IMR-90 (cell line): Measurements from ENCODE around the gene PSPH. TPM values are rescaled to one million over a fixed set of nuclear protein-coding genes. Genes with fewer than 3 reads are reported as not detected.

Experiments
- ATAC-seq: fragments of 200-7000 bp; cut with Tn5 transposase; 2 replicates; pipeline ENCODE4 v1.9.1; 2020; ENCODE audit warnings: low read depth, mild to moderate bottlenecking, moderate library complexity
- BruUV-seq: library from RNA; stranded (reverse); fragments of 400-500 nt; replicated peaks from 2 replicates; lab custom pipeline; 2021; lab: Mats Ljungman, UMichigan
- CTCF ChIA-PET: fragments of 300-600 bp; formaldehyde crosslinking; extraction: SDS; loops from one replicate; lab custom pipeline; 2021; ENCODE audit warnings: antibody characterized with exemption; lab: Yijun Ruan, JAX
- POLR2A ChIA-PET: fragments of 300-600 bp; sonication (Branson Sonifier 250); formaldehyde crosslinking; loops from one replicate; lab custom pipeline; 2022; ENCODE audit warnings: antibody characterized with exemption; ENCODE audit not compliant: unreplicated experiment; lab: Charles Lee
- DNase-seq: peaks from one replicate; pipeline ENCODE4 v3.0.0; 2013
- H2AFZ ChIP-seq: replicated peaks from 2 replicates; pipeline ENCODE3; 2013; ENCODE audit warnings: low read length, mild to moderate bottlenecking; ENCODE audit not compliant: poor library complexity
- H2AK5ac ChIP-seq: 2 replicates; pipeline ENCODE4 v1.6.1; 2013; ENCODE audit warnings: low read depth, low read length, inconsistent platforms
- H2AK9ac ChIP-seq: replicated peaks from 2 replicates; pipeline ENCODE3; 2013; ENCODE audit warnings: mild to moderate bottlenecking, low read depth, low read length, moderate library complexity; ENCODE audit not compliant: poor library complexity
- H2BK120ac ChIP-seq: 2 replicates; pipeline ENCODE4 v1.6.1; 2013; ENCODE audit warnings: low read depth, low read length, inconsistent platforms
- H2BK15ac ChIP-seq: 3 replicates; pipeline ENCODE4 v1.6.1; 2013; ENCODE audit warnings: low read depth, low read length, inconsistent platforms
- H2BK20ac ChIP-seq: 2 replicates; pipeline ENCODE4 v1.6.1; 2013; ENCODE audit warnings: low read depth, mild to moderate bottlenecking, inconsistent platforms, low read length, moderate library complexity
- H2BK5ac ChIP-seq: 2 replicates; pipeline ENCODE4 v1.6.1; 2013; ENCODE audit warnings: mild to moderate bottlenecking, low read depth, low read length, inconsistent platforms; ENCODE audit not compliant: poor library complexity, severe bottlenecking
- H3K14ac ChIP-seq: replicated peaks from 2 replicates; pipeline ENCODE4 v1.6.1; 2013; ENCODE audit warnings: low read depth, low read length, inconsistent platforms
- H3K18ac ChIP-seq: 2 replicates; pipeline ENCODE4 v1.6.1; 2013; ENCODE audit warnings: low read depth, low read length, control low read depth
- H3K23ac ChIP-seq: 2 replicates; pipeline ENCODE4 v1.6.1; 2013; ENCODE audit warnings: low read depth, low read length, inconsistent platforms
- H3K27ac ChIP-seq: 2 replicates; pipeline ENCODE4 v1.5.1; 2013; ENCODE audit warnings: mild to moderate bottlenecking, control low read depth, low read length; ENCODE audit not compliant: insufficient read depth
- H3K27me3 ChIP-seq: 2 replicates; pipeline ENCODE4 v1.6.1; 2013; ENCODE audit warnings: low read length; ENCODE audit not compliant: control insufficient read depth, insufficient read depth
- H3K36me3 ChIP-seq: 2 replicates; pipeline ENCODE4 v1.6.1; 2013; ENCODE audit warnings: low read length, mixed read lengths; ENCODE audit not compliant: control insufficient read depth, insufficient read depth
- H3K4ac ChIP-seq: 2 replicates; pipeline ENCODE4 v1.6.1; 2013; ENCODE audit warnings: low read depth, low read length, inconsistent platforms
- H3K4me1 ChIP-seq: 2 replicates; pipeline ENCODE4 v1.6.1; 2013; ENCODE audit warnings: low read length, mixed read lengths; ENCODE audit not compliant: control insufficient read depth, insufficient read depth
- H3K4me2 ChIP-seq: 2 replicates; pipeline ENCODE4 v1.6.1; 2013; ENCODE audit warnings: low read depth, mild to moderate bottlenecking, control low read depth, low read length, moderate library complexity
- H3K4me3 ChIP-seq: 2 replicates; pipeline ENCODE4 v1.5.1; 2013; ENCODE audit warnings: low read depth, mild to moderate bottlenecking, control low read depth, low read length, moderate library complexity; ENCODE audit not compliant: insufficient read depth
- H3K56ac ChIP-seq: 2 replicates; pipeline ENCODE4 v1.6.1; 2013; ENCODE audit warnings: low read length, inconsistent platforms; ENCODE audit not compliant: insufficient read depth; ENCODE audit errors: extremely low read depth
- H3K79me1 ChIP-seq, 2 experiments: 2 replicates each; pipeline ENCODE4 v1.6.1; 2013; ENCODE audit warnings: low read length in 2 of 2, inconsistent platforms in 1 of 2, low read depth in 1 of 2
- H3K9ac ChIP-seq: 2 replicates; pipeline ENCODE4 v1.6.1; 2013; ENCODE audit warnings: low read depth, low read length, control low read depth
- H3K9me1 ChIP-seq: 2 replicates; pipeline ENCODE4 v1.6.1; 2013; ENCODE audit warnings: low read length, inconsistent platforms; ENCODE audit not compliant: insufficient read depth
- H3K9me3 ChIP-seq: 2 replicates; pipeline ENCODE4 v1.6.1; 2013; ENCODE audit warnings: low read length; ENCODE audit not compliant: control insufficient read depth, insufficient read depth
- H4K20me1 ChIP-seq: 2 replicates; pipeline ENCODE4 v1.6.1; 2013; ENCODE audit warnings: low read length, inconsistent platforms; ENCODE audit not compliant: insufficient read depth
- H4K5ac ChIP-seq: 2 replicates; pipeline ENCODE4 v1.6.1; 2013; ENCODE audit warnings: mild to moderate bottlenecking, low read depth, low read length, control low read depth
- H4K8ac ChIP-seq, 2 experiments: 2 replicates each; pipeline ENCODE4 v1.6.1; 2013; ENCODE audit warnings: low read depth in 2 of 2, low read length in 2 of 2, control low read depth in 1 of 2, inconsistent platforms in 1 of 2
- H4K91ac ChIP-seq: 2 replicates; pipeline ENCODE4 v1.6.1; 2013; ENCODE audit warnings: low read depth, low read length, inconsistent platforms; ENCODE audit not compliant: insufficient read depth
- BHLHE40 ChIP-seq: fragments of 150-350 bp; IDR thresholded peaks from 2 replicates; pipeline ENCODE4 v1.6.1; 2016; ENCODE audit warnings: mild to moderate bottlenecking, low read depth, low read length
- CEBPB ChIP-seq: IDR thresholded peaks from 2 replicates; pipeline ENCODE4 v1.6.1; 2012; ENCODE audit warnings: low read depth, low read length, improper control_type of control experiment
- CHD1 ChIP-seq: IDR thresholded peaks from 2 replicates; pipeline ENCODE4 v1.6.1; 2012; ENCODE audit warnings: low read depth, low read length, improper control_type of control experiment
- FOS ChIP-seq: fragments of 150-350 bp; IDR thresholded peaks from 2 replicates; pipeline ENCODE4 v1.6.1; 2016; ENCODE audit warnings: low read depth, low read length
- MAFK ChIP-seq: IDR thresholded peaks from 2 replicates; pipeline ENCODE4 v1.6.1; 2012; ENCODE audit warnings: low read depth, low read length, improper control_type of control experiment
- MAZ ChIP-seq: IDR thresholded peaks from 2 replicates; pipeline ENCODE4 v1.6.1; 2012; ENCODE audit warnings: low read depth, mild to moderate bottlenecking, low read length, improper control_type of control experiment, moderate library complexity, borderline replicate concordance
- MXI1 ChIP-seq: IDR thresholded peaks from 2 replicates; pipeline ENCODE4 v1.6.1; 2012; ENCODE audit warnings: low read depth, mild to moderate bottlenecking, low read length, moderate library complexity, borderline replicate concordance
- NFE2L2 ChIP-seq: fragments of 150-350 bp; IDR thresholded peaks from 2 replicates; pipeline ENCODE4 v1.6.1; 2016; ENCODE audit warnings: low read depth, mild to moderate bottlenecking, low read length
- POLR2A ChIP-seq: IDR thresholded peaks from 2 replicates; pipeline ENCODE4 v1.6.1; 2012; ENCODE audit warnings: mild to moderate bottlenecking, low read depth, low read length
- RAD21 ChIP-seq: IDR thresholded peaks from 2 replicates; pipeline ENCODE4 v1.6.1; 2012; ENCODE audit warnings: low read length, improper control_type of control experiment
- RCOR1 ChIP-seq: IDR thresholded peaks from 2 replicates; pipeline ENCODE4 v1.6.1; 2012; ENCODE audit warnings: mild to moderate bottlenecking, low read length, improper control_type of control experiment; ENCODE audit not compliant: insufficient replicate concordance
- RFX5 ChIP-seq: IDR thresholded peaks from 2 replicates; pipeline ENCODE4 v1.8.0; 2012; ENCODE audit warnings: low read depth, mild to moderate bottlenecking, low read length, moderate library complexity
- SMC3 ChIP-seq: fragments of 150-350 bp; IDR thresholded peaks from 2 replicates; pipeline ENCODE4 v1.6.1; 2016; ENCODE audit warnings: low read depth, mild to moderate bottlenecking, antibody characterized with exemption, low read length, moderate library complexity
- USF2 ChIP-seq: fragments of 150-350 bp; IDR thresholded peaks from 2 replicates; pipeline ENCODE4 v1.6.1; 2017; ENCODE audit warnings: mild to moderate bottlenecking, antibody characterized with exemption, low read length, low read depth
- WGBS, 2 experiments: methylation state at CpG; one replicate each; pipeline versions ENCODE4 v1.1.5 to v1.1.7; 2013; ENCODE audit warnings: missing lambda C conversion rate in 2 of 2; ENCODE audit not compliant: insufficient read length in 1 of 2; ENCODE audit errors: extremely low coverage in 2 of 2; 5-methylcytosine and 5-hydroxymethylcytosine counted together
- dilution Hi-C: fragments of 300-500 bp; cut with HindIII; formaldehyde crosslinking; loops from one replicate; pipeline ENCODE4 v1.14.3; 2018; ENCODE audit warnings: low sequenced_read_pairs; ENCODE audit not compliant: unreplicated experiment
- in situ Hi-C: fragments of 300-500 bp; cut with MboI; formaldehyde crosslinking; loops from 3 replicates; pipeline ENCODE4 v1.14.3; 2019; ENCODE audit warnings: low sequenced_read_pairs, inconsistent platforms, mixed read lengths
- intact Hi-C: fragments of 100-400 bp; cut with micrococcal nuclease; formaldehyde crosslinking; loops from 2 replicates; pipeline ENCODE4 v1.10.0; 2022
- polyA plus RNA-seq, 3 experiments: library from polyadenylated mRNA; depleted of rRNA; stranded (reverse); fragments of >200 nt; gene quantifications; 2 replicates each; pipeline ENCODE4 v1.2.3, GENCODE V29; 2012; ENCODE audit warnings: low replicate concordance in 1 of 3
- total RNA-seq: library from RNA; depleted of rRNA; stranded (reverse); fragments of >200 nt; gene quantifications from 2 replicates; pipeline ENCODE4 v1.2.3, GENCODE V29; 2012
- TF ChIP-seq, protein P1 (sequence below): fragments of 150-350 bp; IDR thresholded peaks from 2 replicates; pipeline ENCODE4 v1.6.1; 2016; ENCODE audit warnings: low read depth, mild to moderate bottlenecking, low read length, moderate library complexity, borderline replicate concordance
- TF ChIP-seq, protein P2 (sequence below): conservative IDR thresholded peaks from 2 replicates; pipeline ENCODE4 v1.5.1; 2012; ENCODE audit warnings: mild to moderate bottlenecking, low read depth, low read length, improper control_type of control experiment

PSPH gene
- total and polyA plus RNA-seq, 2 of the 4 experiments (the other 2 are of a cell fraction): 31.8 to 48.4 TPM

- Histone ChIP-seq H3K9me3 (no peaks in the 10 kb centered on the region), H4K8ac (peak overlapping the region; percentile 97 to 98), H3K14ac (peak overlapping the region; percentile 95), H2BK5ac (peak overlapping the region; percentile 78), H3K4me3 (peak overlapping the region; percentile 75), H3K4ac (peak overlapping the region; percentile 93), H3K4me1 (peaks cover 10% of the 10 kb centered on the region), H2BK120ac (peak overlapping the region; percentile 45; the same call in 1 of the 2 replicates), H4K5ac (peak overlapping the region; percentile 83), H2AFZ (peak overlapping the region; percentile 89), H3K27ac (peak overlapping the region; percentile 92), H3K56ac (peak overlapping the region; percentile 86), H3K18ac (peak overlapping the region; percentile 56), H2BK15ac (no peak overlapping the region; the same call in 2 of the 3 replicates), H3K36me3 (peaks cover 10% of the 10 kb centered on the region), H3K27me3 (no peaks in the 10 kb centered on the region), H2AK5ac (peak overlapping the region; percentile 97), H3K23ac (peak overlapping the region; percentile 88), H3K9me1 (peaks cover 6% of the 10 kb centered on the region; the same call in 1 of the 2 replicates), H2AK9ac (peak overlapping the region; percentile 13), H2BK20ac (no peak overlapping the region), H3K9ac (peak overlapping the region; percentile 94), H3K79me1 (peaks cover 24 to 47% of the 10 kb centered on the region in 2 experiments), H3K4me2 (peak overlapping the region; percentile 82), H4K20me1 (no peaks in the 10 kb centered on the region), H4K91ac (peak overlapping the region; percentile 87)
- WGBS, 2 experiments: 0% methylated on average over 1 of the region's 9 CpGs; no CpG with 5 or more reads in 1 of the 2 experiments
- BruUV-seq: TSS peak; percentile 76
- TF ChIP-seq, protein P1, sequence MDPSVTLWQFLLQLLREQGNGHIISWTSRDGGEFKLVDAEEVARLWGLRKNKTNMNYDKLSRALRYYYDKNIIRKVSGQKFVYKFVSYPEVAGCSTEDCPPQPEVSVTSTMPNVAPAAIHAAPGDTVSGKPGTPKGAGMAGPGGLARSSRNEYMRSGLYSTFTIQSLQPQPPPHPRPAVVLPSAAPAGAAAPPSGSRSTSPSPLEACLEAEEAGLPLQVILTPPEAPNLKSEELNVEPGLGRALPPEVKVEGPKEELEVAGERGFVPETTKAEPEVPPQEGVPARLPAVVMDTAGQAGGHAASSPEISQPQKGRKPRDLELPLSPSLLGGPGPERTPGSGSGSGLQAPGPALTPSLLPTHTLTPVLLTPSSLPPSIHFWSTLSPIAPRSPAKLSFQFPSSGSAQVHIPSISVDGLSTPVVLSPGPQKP: no peak
- TF ChIP-seq BHLHE40: no peak
- TF ChIP-seq CHD1: no peak
- TF ChIP-seq NFE2L2: no peak
- no peak for TF ChIP-seq USF2
- TF ChIP-seq POLR2A: no peak
- TF ChIP-seq SMC3: no peak
- TF ChIP-seq RCOR1: no peak
- TF ChIP-seq MAFK: no peak
- no peak for TF ChIP-seq RAD21
- no peak for TF ChIP-seq MXI1
- TF ChIP-seq RFX5: no peak
- no peak for TF ChIP-seq MAZ
- TF ChIP-seq, protein P2, sequence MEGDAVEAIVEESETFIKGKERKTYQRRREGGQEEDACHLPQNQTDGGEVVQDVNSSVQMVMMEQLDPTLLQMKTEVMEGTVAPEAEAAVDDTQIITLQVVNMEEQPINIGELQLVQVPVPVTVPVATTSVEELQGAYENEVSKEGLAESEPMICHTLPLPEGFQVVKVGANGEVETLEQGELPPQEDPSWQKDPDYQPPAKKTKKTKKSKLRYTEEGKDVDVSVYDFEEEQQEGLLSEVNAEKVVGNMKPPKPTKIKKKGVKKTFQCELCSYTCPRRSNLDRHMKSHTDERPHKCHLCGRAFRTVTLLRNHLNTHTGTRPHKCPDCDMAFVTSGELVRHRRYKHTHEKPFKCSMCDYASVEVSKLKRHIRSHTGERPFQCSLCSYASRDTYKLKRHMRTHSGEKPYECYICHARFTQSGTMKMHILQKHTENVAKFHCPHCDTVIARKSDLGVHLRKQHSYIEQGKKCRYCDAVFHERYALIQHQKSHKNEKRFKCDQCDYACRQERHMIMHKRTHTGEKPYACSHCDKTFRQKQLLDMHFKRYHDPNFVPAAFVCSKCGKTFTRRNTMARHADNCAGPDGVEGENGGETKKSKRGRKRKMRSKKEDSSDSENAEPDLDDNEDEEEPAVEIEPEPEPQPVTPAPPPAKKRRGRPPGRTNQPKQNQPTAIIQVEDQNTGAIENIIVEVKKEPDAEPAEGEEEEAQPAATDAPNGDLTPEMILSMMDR: no peak
- TF ChIP-seq FOS: no peak
- no peak for TF ChIP-seq CEBPB
- no peak; the same call in 1 of the 2 replicates for ATAC-seq
- dilution Hi-C loops (no loop called here), intact Hi-C loops (loop anchor here (1.0 to 5.0 kb wide), 3 partner anchors 11 to 44 kb away; no protein-coding TSS in a partner anchor), in situ Hi-C loops (no loop called here)
- ChIA-PET POLR2A (interaction anchor here (1.3 to 1.4 kb wide), 2 partner anchors 11 to 14 kb away, joined by 6 to 7 read pairs; partner anchors contain the start of gene SUMF2), CTCF (interaction anchor here (0.6 to 1.4 kb wide), 2 partner anchors 14 to 428 kb away, joined by 3 read pairs; no protein-coding TSS in a partner anchor)
- no peak for DNase-seq
These were observed 248 bp downstream of the PSPH start for GRCh38 chr7:56051053-56051338.
